Mucosa of rectum (tissue), 2 donors: ENCODE measurements around the gene CCNY.
"Not testable (repeated sequence)": the region's sequence is repeated elsewhere in the genome, so short reads cannot be mapped to it uniquely, and the experiment has no call there.

Experiments
- H3K27ac ChIP-seq, 2 donors: one replicate each; pipeline ENCODE4 v1.7.0; 2013; ENCODE audit warnings: inconsistent platforms in 2 of 2, low read depth in 2 of 2, low read length in 2 of 2
- H3K27me3 ChIP-seq, 2 donors: one replicate each; pipeline ENCODE4 v1.7.0; 2013; ENCODE audit warnings: low read length in 2 of 2; ENCODE audit not compliant: control insufficient read depth in 2 of 2, insufficient read depth in 2 of 2
- H3K36me3 ChIP-seq, 2 donors: one replicate each; pipeline ENCODE4 v1.7.0; 2013; ENCODE audit warnings: low read length in 2 of 2; ENCODE audit not compliant: control insufficient read depth in 2 of 2, insufficient read depth in 2 of 2
- H3K4me1 ChIP-seq, 2 donors: one replicate each; pipeline ENCODE4 v1.7.0; 2013; ENCODE audit warnings: low read length in 2 of 2, mild to moderate bottlenecking in 1 of 2; ENCODE audit not compliant: control insufficient read depth in 2 of 2, insufficient read depth in 2 of 2
- H3K4me3 ChIP-seq, 2 donors: one replicate each; pipeline ENCODE4 v1.7.0; 2013; ENCODE audit warnings: low read length in 2 of 2
- H3K9ac ChIP-seq, 2 donors: one replicate each; pipeline ENCODE4 v1.7.0; 2013; ENCODE audit warnings: low read length in 2 of 2, low read depth in 1 of 2, mild to moderate bottlenecking in 1 of 2
- H3K9me3 ChIP-seq, 2 donors: one replicate each; pipeline ENCODE4 v1.7.0; 2013; ENCODE audit warnings: low read length in 2 of 2; ENCODE audit not compliant: control insufficient read depth in 2 of 2
- donor health status: healthy.
- donor health status: Normal muscosa, but diverticular disease.

The CCNY gene

GRCh38 chr10:35413985-35414861 lies 77.9 kb downstream of the CCNY start:
- Histone ChIP-seq H3K4me1 (peaks cover 2 to 3% of the 10 kb centered on the region in 2 donors), H3K9ac (no peak overlapping the region), H3K9me3 (no peaks in the 10 kb centered on the region), H3K27me3 (no peaks in the 10 kb centered on the region), H3K36me3 (peaks cover 0 to 2% of the 10 kb centered on the region in 2 donors), H3K27ac (no peak overlapping the region), H3K4me3 (no peak overlapping the region)

- no peak overlapping the region for H3K27ac ChIP-seq
Observed at GRCh38 chr10:35415505-35415904, 79.2 kb downstream of the CCNY start.

GRCh38 chr10:35416619-35417312 lies 80.5 kb downstream of the CCNY start:
- H3K36me3 ChIP-seq = peaks cover 0 to 2% of the 10 kb centered on the region in 2 donors
- no peak overlapping the region for H3K9ac ChIP-seq
- no peaks in the 10 kb centered on the region for H3K27me3 ChIP-seq
- H3K4me1 ChIP-seq = peaks cover 2 to 10% of the 10 kb centered on the region in 2 donors
- no peaks in the 10 kb centered on the region for H3K9me3 ChIP-seq
- no peak overlapping the region for H3K4me3 ChIP-seq
- H3K27ac ChIP-seq = no peak overlapping the region

More at GRCh38 chr10:35415505-35415904, 79.2 kb downstream of the CCNY start:
- Histone ChIP-seq H3K36me3 (peaks cover 0 to 2% of the 10 kb centered on the region in 2 donors), H3K4me3 (no peak overlapping the region), H3K9ac (no peak overlapping the region), H3K27me3 (no peaks in the 10 kb centered on the region), H3K9me3 (no peaks in the 10 kb centered on the region), H3K4me1 (peaks cover 2 to 3% of the 10 kb centered on the region in 2 donors)

GRCh38 chr10:35417313-35417625 lies 81.0 kb downstream of the CCNY start:
- Histone ChIP-seq H3K27ac (no peak overlapping the region), H3K36me3 (peaks cover 0 to 2% of the 10 kb centered on the region in 2 donors), H3K9ac (no peak overlapping the region), H3K4me3 (no peak overlapping the region), H3K4me1 (peaks cover 1 to 7% of the 10 kb centered on the region in 2 donors), H3K27me3 (no peaks in the 10 kb centered on the region), H3K9me3 (no peaks in the 10 kb centered on the region)

GRCh38 chr10:35417795-35418194 lies 81.5 kb downstream of the CCNY start:
- Histone ChIP-seq H3K9me3 (no peaks in the 10 kb centered on the region), H3K27me3 (no peaks in the 10 kb centered on the region), H3K36me3 (peaks cover 0 to 2% of the 10 kb centered on the region in 2 donors), H3K27ac (no peak overlapping the region), H3K4me3 (no peak overlapping the region), H3K9ac (no peak overlapping the region), H3K4me1 (peaks cover 0 to 7% of the 10 kb centered on the region in 2 donors)

GRCh38 chr10:35418580-35418979 lies 82.3 kb downstream of the CCNY start:
- not testable (repeated sequence) for H3K4me3 ChIP-seq, H3K9ac ChIP-seq, H3K4me1 ChIP-seq, H3K27ac ChIP-seq, H3K36me3 ChIP-seq, H3K27me3 ChIP-seq, H3K9me3 ChIP-seq

GRCh38 chr10:35420044-35420443 lies 83.7 kb downstream of the CCNY start:
- H3K9ac ChIP-seq = no peak overlapping the region
- no peak overlapping the region for H3K4me3 ChIP-seq
- H3K27me3 ChIP-seq = no peaks in the 10 kb centered on the region
- H3K27ac ChIP-seq = no peak overlapping the region
- H3K4me1 ChIP-seq = peaks cover 0 to 7% of the 10 kb centered on the region in 2 donors
- peaks cover 0 to 2% of the 10 kb centered on the region in 2 donors for H3K36me3 ChIP-seq
- H3K9me3 ChIP-seq = no peaks in the 10 kb centered on the region

- Histone ChIP-seq H3K4me1 (peaks cover 0 to 7% of the 10 kb centered on the region in 2 donors), H3K36me3 (peaks cover 1 to 2% of the 10 kb centered on the region in 2 donors), H3K4me3 (no peak overlapping the region), H3K27me3 (no peaks in the 10 kb centered on the region), H3K27ac (peak overlapping the region; percentile 48 to 72), H3K9me3 (no peaks in the 10 kb centered on the region), H3K9ac (no peak overlapping the region)
Observed at GRCh38 chr10:35420827-35421552, 84.7 kb downstream of the CCNY start.

GRCh38 chr10:35421553-35422178 lies 85.4 kb downstream of the CCNY start:
- Histone ChIP-seq H3K9ac (no peak overlapping the region), H3K27me3 (no peaks in the 10 kb centered on the region), H3K36me3 (peaks cover 2 to 5% of the 10 kb centered on the region in 2 donors), H3K27ac (peak overlapping the region; percentile 48 to 72), H3K4me3 (no peak overlapping the region), H3K9me3 (no peaks in the 10 kb centered on the region), H3K4me1 (peaks cover 0 to 7% of the 10 kb centered on the region in 2 donors)
